OCI-LY1 (cell line): ENCODE data around the gene FAM83E.

Experiments
- CTCF ChIP-seq: fragments of 200-600 bp; sonication (generic), shearing (Covaris generic); IDR thresholded peaks from 2 replicates; pipeline ENCODE4 v1.5.1; 2017; ENCODE audit warnings: mild to moderate bottlenecking, antibody characterized with exemption, low read length, moderate library complexity, mixed read lengths
- EZH2 ChIP-seq: fragments of 200-600 bp; sonication (generic), shearing (Covaris generic); IDR thresholded peaks from 2 replicates; pipeline ENCODE4 v1.8.0; 2017; ENCODE audit warnings: borderline replicate concordance, mixed run types, mild to moderate bottlenecking, antibody characterized with exemption, low read length, moderate library complexity, mixed read lengths

DNA sequence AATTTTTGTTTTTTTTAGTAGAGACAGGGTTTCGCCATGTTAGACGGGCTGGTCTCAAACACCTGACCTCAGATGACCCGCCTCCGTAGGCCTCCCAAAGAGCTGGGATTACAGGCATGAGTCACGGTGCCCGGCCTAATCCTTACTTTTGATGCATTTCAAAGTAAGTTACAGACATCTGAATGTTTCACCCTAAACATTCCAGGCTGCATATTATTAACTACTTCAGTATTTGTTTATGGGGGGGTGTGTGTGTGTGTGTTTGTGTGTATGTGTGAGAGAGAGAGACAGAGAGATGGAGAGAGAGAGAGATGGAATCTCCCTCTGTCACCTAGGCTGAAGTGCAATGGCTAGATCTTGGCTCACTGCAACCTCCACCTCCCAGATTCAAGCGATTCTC, 49.8 kb downstream of the FAM83E start:
- TF ChIP-seq CTCF (no peak), EZH2 (no peak)
